Measurements from ENCODE around the gene NUDT1.

Gene NUDT1

GRCh38 chr7:2299870-2300512 lies 58.0 kb downstream of the NUDT1 start:
- DNase-seq (ENCODE audit: low spot score) = no peak
